GM13976 (cell line): ENCODE data around the gene FBXO34.

Experiments
- DNase-seq: peaks from one replicate; pipeline ENCODE4 v3.0.0; 2012; ENCODE audit warnings: low spot score
- CTCF ChIP-seq: IDR thresholded peaks from 2 replicates; pipeline ENCODE4 v1.5.1; 2012; ENCODE audit warnings: borderline replicate concordance, mild to moderate bottlenecking; ENCODE audit not compliant: insufficient read depth; ENCODE audit errors: extremely low read depth, missing control alignments, control extremely low read depth
- in situ Hi-C: fragments of 300-500 bp; cut with MboI; formaldehyde crosslinking; loops from one replicate; pipeline ENCODE4 v1.12.0; 2022; ENCODE audit warnings: low sequenced_read_pairs, mixed read lengths, inconsistent platforms; ENCODE audit not compliant: unreplicated experiment

Gene FBXO34

GRCh38 chr14:55349565-55349964 lies 78.3 kb downstream of the FBXO34 start:
- in situ Hi-C loops, result no loop called here
- DNase-seq, result no peak

GRCh38 chr14:55350461-55350860 lies 79.2 kb downstream of the FBXO34 start:
- TF ChIP-seq CTCF, result no peak
- no peak for DNase-seq
- in situ Hi-C loops, result loop anchor here (10.0 kb wide), 1 partner anchor 86 kb away; no protein-coding TSS in a partner anchor

More at GRCh38 chr14:55349565-55349964, 78.3 kb downstream of the FBXO34 start:
- TF ChIP-seq CTCF, result no peak

- TF ChIP-seq CTCF, result no peak
- DNase-seq, result no peak
- in situ Hi-C loops, result loop anchor here (10.0 kb wide), 1 partner anchor 86 kb away; no protein-coding TSS in a partner anchor
These were observed 79.9 kb downstream of the FBXO34 start for GRCh38 chr14:55351111-55351510.

- DNase-seq, result no peak
- in situ Hi-C loops, result loop anchor here (10.0 kb wide), 1 partner anchor 87 kb away; no protein-coding TSS in a partner anchor
- TF ChIP-seq CTCF, result no peak
These were observed 81.0 kb downstream of the FBXO34 start for GRCh38 chr14:55352201-55352600.

- TF ChIP-seq CTCF, result no peak
- DNase-seq, result no peak
- in situ Hi-C loops, result loop anchor here (10.0 kb wide), 1 partner anchor 89 kb away; no protein-coding TSS in a partner anchor
These were observed 82.7 kb downstream of the FBXO34 start for GRCh38 chr14:55353686-55354467.

GRCh38 chr14:55354500-55354899 lies 83.3 kb downstream of the FBXO34 start:
- in situ Hi-C loops, result loop anchor here (10.0 kb wide), 1 partner anchor 90 kb away; no protein-coding TSS in a partner anchor
- peak; percentile 63 for DNase-seq

More at GRCh38 chr14:55354500-55354899, 83.3 kb downstream of the FBXO34 start:
- peak; percentile 66 for TF ChIP-seq CTCF
